Measurements from ENCODE around the gene VAT1.

DNA sequence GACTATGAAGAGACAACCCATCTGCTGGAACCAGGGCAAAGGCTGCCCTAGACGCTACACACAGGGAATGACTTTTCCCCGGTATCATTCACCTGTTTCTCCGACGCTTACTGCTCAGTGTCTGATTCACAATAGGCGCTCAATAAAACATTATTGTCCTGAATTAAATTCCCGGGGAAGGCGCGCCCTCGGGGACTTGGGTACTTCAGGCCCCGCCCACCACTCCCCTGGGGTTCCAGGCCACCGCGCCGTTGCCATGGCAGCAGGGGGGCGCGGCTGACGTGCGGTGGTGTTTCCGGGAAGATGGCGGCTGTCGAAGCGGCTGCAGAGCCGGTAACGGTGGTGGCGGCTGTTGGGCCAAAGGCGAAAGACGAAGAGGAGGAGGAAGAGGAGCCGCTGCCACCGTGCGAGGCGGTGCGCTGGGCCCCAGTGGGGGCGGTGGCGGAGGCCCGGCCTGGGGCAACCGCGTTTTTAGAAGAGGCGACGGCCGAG, 41.9 kb downstream of the VAT1 start, which contains the start of gene RUNDC1:
- TF ChIP-seq, protein P1, sequence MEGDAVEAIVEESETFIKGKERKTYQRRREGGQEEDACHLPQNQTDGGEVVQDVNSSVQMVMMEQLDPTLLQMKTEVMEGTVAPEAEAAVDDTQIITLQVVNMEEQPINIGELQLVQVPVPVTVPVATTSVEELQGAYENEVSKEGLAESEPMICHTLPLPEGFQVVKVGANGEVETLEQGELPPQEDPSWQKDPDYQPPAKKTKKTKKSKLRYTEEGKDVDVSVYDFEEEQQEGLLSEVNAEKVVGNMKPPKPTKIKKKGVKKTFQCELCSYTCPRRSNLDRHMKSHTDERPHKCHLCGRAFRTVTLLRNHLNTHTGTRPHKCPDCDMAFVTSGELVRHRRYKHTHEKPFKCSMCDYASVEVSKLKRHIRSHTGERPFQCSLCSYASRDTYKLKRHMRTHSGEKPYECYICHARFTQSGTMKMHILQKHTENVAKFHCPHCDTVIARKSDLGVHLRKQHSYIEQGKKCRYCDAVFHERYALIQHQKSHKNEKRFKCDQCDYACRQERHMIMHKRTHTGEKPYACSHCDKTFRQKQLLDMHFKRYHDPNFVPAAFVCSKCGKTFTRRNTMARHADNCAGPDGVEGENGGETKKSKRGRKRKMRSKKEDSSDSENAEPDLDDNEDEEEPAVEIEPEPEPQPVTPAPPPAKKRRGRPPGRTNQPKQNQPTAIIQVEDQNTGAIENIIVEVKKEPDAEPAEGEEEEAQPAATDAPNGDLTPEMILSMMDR (IDR thresholded peaks at IDR 0.05; ENCODE audit: poor library complexity), result no peak
- TF ChIP-seq EZH2 (IDR thresholded peaks at IDR 0.05; ENCODE audit: borderline replicate concordance) (no peak), EZH2phosphoT487 (IDR thresholded peaks at IDR 0.05; ENCODE audit: low read depth, severe bottlenecking, unreplicated experiment) (no peak)
